NCI-H1930 (cell line): ENCODE data around the gene KANK2.
"Not testable (repeated sequence)": the region's sequence is repeated elsewhere in the genome, so short reads cannot be mapped to it uniquely, and the experiment has no call there.

Source experiments
- DNase-seq, 2 experiments: peaks; one replicate each; lab custom pipeline; 2025; lab: John Stamatoyannopoulos, UW

KANK2 gene

DNA sequence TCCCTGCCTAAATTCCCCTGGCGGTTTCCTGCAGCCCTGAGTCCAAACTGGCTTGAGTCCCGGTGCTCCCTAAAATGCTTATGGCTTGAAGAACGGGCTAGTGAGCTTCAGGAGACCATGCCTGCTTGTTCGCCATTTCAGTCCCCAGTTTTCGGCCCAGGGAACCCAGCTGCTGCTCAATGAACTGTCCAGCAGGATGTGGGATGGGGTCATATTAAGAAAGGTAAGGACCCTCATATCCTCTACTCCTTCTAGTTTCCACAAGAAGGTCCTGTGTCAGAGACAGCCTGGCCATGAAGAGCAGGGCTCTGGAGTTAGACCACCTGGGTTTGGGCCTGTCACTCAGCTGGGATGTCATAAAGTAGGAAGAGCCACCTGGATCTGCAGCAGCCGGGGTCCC is 24.8 kb downstream of the KANK2 start:
- no peak for DNase-seq

DNA sequence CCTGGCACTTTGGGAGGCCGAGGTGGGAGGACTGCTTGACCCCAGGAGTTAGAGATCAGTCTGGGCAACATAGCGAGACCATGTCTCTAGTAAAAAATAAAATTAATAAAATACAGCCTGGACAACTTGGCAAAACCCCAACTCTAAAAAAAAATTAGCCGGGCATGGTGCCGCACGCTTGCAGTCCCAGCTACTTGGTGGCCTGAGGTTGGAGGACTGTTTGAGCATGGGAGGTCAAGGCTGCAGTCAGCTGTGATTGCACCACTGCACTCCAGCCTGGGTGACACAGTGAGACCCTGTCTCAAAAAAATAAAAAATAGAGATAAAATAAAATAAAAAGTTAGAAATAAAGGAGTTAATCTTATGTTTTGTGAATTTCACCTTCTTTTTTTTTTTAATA is 26.2 kb downstream of the KANK2 start:
- DNase-seq, result no peak

DNA sequence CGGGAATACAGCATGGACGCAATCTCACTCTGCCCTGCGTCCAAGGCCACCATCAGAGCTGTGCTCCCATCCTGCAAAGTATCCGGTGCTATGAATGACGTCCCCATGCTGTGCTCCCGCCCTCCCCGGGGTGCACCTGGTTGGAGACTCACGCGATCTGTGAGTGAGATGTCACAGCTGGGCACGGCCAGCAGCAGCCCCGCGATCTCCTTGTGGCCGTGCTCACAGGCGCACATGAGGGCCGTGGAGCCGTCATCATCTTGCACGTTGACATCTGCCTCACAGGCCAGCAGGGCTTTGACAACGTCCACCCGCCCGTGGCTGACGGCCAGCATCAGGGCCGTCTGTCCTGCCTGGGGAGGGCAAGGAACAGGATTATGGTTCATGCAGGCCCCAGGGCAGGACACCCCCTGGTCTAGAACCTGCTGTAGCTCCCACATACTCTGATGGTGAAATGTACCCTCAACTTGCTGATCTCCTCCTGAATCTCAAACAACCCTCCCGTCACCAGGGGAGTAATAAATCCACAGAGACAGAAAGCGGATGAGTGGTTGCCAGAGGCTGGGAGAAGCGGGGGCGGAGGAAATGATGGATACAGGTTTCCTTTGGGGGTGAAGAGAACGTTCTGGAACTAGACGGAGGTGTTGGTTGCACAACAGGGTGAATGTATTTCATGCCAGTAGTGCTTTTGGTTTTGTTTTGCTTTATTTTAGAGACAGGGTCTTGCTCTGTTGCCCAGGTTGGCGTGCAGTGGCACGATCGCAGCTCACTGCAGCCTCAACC is 27.3 kb downstream of the KANK2 start:
- DNase-seq, result no peak

DNA sequence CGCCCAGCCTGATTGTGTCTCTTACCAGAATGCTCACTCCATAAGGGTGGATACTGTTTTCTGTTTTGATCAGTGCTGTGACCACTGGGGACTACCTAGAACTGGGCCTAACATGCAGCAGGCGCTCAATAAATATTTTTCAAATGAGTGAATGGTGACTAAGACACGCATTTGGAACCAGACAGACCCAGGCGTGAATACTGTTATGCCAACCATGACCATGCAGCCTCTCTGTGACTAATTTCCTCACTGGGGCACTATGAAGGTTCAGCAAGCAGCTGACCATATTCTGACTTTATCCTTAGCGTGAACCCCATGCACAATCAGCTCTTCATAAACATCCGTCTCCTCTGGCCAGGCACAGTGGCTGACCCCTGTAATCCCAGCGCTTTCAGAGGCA is 28.8 kb downstream of the KANK2 start:
- DNase-seq, result no peak

DNA sequence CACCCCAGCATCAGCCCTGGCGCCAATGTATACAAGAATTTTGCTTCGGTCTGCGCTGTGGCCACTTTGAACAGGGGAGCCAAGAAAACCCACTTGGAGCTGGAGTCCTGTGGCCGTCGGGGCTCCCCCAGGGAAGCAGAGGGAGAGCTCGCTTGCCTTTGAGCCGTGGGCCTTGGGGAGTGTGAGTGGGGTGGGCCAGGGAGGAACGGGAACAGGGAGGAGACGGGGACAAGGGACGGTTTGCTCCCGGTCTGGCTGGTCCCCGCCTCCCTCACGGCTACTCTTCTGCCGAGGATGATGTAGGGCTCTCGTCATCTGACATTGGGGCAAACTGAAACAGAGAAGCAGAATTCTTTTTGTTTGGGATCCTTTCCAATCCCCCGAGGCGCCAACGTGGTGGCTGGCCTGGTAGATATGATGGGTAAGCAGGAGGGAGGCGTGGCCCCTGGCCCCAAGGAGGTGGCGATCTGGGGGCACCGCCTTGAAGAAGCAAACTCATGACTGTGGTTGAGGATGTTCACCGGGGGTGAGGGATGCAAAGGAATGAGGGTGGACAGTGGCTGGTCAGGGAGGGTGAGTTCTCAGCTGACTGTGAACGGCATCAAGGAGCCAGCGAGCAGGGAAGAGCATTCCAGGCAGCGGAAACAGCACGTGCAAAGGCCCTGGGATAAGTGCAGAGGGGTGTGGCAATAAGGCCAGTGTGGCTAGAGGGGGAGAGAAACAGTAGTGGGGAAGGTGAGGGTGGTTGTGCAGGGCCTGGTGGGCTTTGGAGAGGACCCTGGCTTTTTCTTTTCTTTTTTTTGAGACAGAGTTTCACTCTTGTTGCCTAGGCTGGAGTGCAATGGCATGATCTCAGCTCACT is 30.8 kb downstream of the KANK2 start:
- no peak for DNase-seq

DNA sequence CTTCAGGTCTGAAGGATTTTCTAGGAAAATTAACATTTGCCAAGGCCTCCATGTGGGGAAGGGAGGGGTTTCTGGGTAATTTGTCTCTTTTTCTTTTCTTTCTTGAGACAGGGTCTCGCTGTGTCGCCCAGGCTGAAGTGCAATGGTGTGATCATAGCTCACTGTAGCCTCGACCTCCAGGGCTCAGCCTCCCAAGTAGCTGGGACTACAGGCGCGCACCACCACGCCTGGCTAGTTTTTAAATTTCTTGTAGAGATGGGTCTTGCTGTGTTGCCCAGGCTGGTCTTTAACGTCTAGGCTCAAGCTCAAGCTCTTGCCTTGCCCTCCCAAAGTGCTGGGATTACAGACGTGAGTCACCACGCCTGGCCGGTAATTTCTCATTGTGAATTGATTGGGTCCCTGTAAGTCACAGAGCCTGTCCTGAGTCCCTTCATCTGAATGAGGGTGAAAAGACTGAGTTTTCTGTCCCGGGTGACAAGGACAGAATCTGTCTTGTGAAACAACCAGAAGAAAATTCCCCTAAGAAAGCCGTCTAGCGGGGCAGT is 31.8 kb downstream of the KANK2 start:
- DNase-seq, result no peak

DNA sequence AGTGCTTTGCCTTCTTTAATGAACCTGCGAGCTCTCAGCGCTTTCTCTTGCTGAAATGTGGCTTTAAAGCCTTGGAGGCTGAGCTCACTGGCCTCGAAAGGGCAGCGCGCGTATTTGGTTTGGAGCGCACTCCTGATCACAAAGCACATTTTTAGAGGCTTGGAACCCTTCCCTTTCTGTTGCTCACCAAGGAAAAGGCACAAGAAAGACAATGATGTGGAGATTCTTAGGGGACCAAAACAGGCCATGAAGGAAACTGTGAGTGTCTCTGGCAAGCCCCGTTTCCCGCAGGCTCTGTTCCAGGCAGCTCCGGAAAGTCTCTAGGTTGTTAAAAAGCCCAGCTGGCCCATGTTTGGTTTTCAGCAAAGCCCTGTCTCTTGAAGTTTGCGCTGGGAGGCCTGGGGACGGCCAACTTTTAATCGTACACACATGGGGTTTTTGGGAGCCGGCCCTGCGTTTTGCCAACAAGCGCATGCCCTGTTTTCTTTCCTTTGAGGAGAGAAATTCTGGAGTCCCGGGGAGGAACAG is 32.4 kb downstream of the KANK2 start:
- no peak for DNase-seq

DNA sequence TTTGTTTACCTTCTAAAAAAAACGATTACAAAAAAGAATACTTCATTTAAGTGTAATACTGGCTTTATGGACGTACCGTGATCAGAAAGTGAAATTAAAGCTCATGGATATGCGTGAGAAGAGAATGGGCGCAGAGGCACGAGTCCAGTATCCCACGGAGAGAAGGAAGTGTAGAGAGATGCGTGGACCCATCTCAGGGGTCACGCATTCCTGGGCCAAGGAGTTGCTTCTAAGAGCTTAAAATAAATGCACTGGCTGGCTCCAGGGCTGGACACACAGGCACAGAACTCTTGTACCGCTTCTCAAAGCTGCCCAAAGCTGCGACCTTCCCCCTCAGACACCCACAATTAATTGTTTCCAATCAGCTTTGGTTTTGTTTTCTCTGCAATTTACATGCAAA is 33.0 kb downstream of the KANK2 start:
- no peak for DNase-seq

DNA sequence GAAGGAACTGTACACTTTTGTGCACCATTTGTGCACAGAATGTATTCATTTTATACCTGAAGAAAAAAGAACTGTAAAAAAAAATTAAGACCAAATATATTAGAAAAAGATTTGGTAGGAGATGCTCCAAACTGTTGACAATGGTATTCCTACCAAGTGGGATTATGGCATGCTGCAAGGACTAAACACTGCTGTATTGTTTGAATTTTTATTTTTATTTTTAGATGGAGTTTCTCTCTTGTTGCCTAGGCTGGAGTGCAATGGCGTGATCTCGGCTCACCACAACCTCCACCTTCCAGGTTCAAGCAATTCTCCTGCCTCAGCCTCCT is 36.9 kb downstream of the KANK2 start:
- not testable (repeated sequence) for DNase-seq

DNA sequence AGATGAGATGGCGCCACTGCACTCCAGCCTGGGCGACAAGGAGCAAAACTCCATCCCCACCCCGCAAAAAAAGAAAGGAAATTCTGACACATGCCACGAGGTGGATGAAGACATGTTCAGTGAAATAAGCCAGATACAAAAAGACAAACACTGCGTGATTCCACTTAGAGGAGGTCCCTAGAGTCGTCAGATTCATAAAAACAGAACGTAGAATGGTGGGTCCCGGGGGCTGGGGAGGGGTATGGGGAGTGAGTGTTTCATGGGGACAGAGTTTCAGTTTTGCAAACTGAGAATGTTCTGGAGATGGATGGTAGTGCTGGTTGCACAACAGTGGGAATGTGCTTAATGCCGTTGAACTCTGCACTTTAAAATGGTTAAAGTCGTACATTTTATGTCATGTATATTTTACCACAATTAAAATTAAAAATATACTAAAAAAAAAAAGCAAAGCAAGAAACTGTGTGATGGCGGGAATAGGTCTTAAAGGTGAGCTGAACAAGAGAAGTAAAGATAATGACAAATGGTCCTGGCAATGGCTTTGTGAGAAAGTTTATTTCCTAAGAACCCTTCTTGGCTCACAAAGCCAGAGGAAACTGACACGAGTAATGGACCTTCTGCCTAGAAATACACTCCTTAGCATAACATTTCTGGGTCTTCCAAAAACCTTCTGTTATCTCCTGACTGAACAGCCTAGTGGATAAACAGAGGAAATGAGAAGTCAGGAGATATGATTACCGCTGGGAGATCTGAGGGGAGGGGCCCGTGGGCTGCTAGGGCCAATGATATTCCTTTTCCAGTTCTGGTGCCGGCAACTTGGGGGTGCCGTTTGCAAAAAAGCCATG is 37.5 kb downstream of the KANK2 start:
- DNase-seq, result no peak

DNA sequence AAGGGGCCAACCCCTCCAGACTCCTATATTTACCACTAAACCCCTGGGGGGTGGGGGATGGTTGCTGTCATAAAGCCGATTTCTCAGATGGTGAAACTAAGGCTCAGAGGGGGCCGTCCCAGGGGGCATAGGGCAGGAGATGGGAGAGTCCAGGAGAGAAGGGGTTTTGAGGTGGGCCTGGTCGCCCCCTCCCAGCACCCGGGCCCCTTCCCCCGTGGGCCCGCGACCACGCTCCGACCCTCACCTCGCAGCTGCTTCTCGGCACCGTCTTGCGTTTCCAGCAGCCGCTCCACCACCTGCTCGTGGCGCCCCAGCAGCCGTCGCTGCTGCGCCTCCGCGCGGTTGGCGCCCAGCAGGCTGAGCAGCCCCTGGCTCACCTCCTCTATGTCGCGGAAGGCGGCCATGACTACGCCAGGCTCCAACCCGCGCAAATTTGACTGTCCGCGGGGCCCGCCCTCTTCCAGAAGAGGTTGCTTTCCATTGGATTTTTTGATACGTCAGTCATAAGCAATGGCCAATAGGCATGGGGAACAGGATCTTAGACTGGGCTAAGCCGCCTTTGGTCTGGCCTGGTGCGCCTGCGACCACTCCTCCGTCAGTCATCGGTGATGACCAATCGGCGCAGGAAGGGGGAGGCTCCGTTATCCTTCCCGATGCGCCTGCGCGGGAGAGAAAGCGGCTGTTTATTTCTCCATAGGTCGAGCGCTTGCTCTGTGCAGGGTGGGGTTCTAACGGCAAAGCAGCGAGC is 41.8 kb downstream of the KANK2 start, which contains the start of gene SPC24:
Gene SPC24, minus strand, starts transcription at position 410 of the 748 bp plus-strand sequence. Its CDS starts 6 bp downstream, at position 404.
- peak; percentile 89 to 90 for DNase-seq

DNA sequence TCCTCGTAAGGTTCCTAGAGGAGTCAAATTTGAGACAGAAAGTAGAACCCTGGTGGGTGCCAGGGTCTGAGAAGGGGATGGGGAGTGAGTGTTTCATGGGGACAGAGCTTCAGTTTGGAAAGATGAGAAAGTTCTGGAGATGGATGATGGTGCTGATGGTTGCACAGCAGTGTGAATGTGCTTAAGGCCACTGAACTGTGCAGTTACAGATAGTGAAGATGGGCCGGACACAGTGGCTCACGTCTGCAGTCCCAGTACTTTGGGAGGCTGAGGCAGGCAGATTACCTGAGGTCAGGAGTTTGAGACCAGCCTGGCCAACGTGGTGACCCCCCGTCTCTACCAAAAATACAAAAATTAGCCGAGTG is 42.7 kb downstream of the KANK2 start:
- DNase-seq, result no peak

DNA sequence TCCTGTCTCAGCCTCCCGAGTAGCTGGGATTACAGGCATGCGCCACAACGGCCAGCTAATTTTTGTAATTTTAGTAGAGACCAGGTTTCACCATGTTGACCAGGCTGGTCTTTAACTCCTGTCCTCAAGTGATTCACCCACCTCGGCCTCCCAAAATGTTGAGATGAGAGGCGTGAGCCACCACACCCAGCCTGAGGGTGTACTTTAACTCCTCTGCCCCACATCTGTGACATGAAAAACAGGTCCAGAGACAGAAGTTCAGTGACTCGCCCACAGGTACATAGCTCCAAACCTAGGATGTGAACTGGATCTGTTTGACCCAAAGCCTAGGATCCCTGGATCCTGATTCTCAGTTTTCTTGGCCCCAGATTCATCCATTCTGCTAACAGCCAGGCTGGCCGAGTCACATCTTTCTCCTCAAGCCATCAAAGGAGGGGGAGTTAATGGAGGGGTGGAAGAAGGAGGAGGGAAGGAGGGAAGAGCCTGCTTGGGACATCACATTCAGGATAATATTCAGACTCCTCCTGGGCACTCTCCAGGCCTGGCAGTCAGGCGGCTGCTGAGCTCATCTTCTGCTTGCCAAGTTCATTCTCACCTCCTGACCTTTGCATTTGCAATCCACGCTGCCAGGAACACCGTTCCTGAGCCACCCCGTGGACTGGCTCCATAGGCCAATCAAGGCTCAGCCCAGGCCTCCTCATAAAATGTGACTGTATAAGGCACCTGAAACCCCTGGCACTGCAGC is 44.9 kb downstream of the KANK2 start:
- no peak for DNase-seq

DNA sequence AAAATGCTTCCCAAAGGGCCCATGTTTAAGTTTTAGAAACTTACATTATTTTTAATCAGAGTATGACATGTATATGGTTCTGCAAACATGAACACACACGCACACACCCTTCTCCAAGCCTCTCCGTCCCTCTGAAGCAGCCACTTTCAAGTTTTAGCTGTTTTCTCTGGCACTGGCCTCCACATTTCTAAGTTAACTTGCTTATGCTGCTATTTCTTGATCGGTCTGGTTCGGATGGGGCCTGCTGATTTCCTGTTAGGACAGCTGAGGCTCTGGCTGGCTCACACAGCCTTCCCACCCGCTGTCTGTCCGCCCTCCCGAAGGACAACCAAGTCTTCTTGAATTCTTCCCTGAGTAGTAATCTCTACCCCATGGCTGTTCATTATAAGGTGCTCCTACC is 46.2 kb downstream of the KANK2 start:
- DNase-seq, result no peak

DNA sequence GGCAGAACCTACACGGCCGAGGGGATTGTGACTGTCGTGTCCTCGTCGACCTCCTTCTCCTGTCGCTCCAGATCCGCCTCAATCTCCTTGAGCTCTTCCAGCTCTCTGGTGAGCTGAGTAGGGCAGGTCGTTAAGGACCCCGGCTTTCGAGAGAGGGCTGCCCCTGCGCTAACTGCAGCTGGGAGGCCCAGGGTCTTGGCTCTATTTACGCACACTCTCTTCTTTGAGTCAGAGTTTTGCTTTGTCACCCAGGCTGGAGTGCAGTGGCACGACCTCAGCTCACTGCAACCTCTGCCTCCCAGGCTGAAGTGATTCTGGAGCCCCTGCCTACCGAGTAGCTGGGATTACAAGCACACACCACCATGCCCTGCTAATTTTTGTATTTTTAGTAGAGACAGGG is 49.3 kb downstream of the KANK2 start:
- no peak for DNase-seq

DNA sequence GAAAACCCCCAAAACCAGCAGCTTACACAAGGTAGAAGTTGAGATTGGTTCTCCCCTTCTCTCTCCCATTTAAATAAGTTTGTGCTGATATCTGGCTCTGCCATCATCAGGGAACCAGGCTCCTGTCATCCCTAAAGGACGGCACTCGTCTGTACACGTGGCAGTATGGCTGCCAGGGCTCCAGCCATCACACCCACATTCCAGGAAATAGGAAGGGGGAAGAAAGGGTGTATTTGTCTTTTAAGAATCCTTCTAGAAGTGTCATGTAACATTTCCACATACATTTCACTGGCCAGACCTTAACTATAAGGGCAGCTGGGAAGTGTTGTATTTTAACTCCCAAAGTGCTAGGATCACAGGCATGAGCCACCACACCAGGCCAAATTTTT is 51.8 kb downstream of the KANK2 start:
- no peak for DNase-seq

DNA sequence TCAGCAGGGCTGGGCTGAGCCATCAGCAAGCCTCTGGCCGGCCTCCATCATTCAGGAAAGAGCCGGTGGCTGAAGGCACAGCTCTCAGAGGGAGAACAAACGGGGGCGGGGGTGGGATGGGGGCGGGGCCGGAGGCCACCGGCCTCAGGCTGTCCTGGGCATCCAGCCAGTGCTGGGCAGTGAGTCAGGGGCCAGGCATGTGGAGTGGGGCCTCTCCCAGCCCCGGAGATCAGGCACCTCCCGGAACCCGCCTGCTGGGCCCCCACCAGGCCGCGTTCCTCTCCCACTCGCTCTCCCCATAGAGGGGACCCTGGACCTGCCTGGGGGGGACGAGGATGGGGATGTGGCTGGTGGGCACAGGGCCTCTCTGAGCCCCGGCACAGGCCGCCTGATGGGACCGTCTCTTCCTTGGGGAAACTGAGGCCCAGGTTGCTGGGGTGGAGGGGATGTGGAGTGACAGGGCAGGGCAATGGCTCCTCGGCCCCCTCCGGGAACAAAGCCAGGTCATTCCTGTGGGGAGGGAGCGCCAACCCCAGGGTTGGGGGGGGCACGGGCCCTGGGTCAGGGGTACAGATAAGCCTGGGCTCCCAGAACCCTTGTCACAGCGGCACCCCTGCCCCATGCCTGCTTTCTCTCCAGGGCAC is 54.7 kb downstream of the KANK2 start:
- DNase-seq, result no peak

DNA sequence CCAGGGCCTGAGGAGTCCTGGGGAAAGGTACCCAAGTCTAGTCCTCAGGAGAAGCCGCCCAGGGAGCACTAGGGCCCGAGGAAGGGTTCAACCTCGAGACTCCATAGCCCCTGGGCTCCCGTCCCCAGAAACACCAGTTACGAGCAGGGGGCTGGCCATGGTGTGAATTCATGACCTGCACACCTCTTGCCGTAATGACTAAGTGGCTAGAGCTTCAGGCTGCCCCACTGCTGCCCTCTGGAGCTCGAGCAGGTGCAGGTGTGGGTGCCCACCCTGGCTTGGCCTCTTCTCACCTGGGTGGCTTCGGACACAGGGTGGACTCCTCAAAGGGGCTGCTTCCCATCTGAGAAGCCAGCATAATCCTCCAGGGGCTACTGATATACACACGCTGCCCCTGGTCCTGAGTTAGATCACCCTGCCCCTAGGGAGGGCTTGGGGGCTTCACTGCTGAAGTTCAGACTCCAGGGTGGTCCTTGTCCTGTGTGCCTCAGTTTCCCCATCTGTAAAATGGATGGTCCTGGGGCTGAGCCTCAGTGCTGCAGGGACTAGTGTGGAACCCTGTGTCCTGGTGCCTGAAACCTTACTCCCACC is 55.3 kb downstream of the KANK2 start:
- no peak for DNase-seq

DNA sequence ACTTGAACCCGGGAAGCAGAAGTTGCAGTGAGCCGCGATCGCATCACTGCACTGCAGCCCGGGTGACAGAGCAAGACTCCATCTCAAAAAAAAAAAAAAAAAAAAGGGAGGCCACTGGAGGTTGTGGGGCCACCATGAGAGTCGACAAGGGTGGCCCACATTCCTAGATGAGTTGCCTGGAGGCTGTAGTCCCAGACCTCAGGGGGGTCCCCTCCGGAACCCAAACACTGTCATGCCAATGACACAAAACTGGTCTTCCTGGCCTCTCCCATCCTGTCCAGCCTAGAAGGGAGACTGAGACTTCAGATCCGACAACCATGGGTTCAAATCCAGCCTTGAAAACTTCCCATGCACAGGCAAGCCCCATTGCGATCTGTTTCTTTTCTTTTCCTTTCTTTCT is 56.4 kb downstream of the KANK2 start:
- DNase-seq, result no peak
